ENCODE data around the gene SUPT20HL1.

DNA sequence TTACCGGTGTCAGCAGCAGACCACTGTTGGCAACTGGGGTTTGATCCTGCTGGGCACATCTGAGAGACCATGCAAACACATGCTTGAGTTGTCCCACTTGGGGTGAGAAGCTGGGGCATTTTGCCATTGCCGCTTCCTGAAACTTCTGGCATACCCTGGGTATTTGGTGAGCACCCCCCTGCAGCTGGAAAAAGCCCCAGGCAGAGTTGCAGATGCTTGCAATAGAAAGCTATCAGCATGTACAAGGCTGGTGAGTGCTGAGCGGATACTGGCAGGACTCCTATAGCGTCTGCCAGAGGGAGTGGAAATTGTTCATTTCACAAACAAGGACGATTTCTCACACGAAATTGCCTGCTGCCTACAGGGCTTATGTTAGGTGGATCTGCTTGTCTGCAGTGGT, 32.3 kb downstream of the SUPT20HL1 start:
- TF ChIP-seq, protein P1, sequence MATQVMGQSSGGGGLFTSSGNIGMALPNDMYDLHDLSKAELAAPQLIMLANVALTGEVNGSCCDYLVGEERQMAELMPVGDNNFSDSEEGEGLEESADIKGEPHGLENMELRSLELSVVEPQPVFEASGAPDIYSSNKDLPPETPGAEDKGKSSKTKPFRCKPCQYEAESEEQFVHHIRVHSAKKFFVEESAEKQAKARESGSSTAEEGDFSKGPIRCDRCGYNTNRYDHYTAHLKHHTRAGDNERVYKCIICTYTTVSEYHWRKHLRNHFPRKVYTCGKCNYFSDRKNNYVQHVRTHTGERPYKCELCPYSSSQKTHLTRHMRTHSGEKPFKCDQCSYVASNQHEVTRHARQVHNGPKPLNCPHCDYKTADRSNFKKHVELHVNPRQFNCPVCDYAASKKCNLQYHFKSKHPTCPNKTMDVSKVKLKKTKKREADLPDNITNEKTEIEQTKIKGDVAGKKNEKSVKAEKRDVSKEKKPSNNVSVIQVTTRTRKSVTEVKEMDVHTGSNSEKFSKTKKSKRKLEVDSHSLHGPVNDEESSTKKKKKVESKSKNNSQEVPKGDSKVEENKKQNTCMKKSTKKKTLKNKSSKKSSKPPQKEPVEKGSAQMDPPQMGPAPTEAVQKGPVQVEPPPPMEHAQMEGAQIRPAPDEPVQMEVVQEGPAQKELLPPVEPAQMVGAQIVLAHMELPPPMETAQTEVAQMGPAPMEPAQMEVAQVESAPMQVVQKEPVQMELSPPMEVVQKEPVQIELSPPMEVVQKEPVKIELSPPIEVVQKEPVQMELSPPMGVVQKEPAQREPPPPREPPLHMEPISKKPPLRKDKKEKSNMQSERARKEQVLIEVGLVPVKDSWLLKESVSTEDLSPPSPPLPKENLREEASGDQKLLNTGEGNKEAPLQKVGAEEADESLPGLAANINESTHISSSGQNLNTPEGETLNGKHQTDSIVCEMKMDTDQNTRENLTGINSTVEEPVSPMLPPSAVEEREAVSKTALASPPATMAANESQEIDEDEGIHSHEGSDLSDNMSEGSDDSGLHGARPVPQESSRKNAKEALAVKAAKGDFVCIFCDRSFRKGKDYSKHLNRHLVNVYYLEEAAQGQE (tag by site-specific recombination; IDR thresholded peaks at IDR 0.05): no peak
- no peak for TF ChIP-seq ZNF416 (tag by site-specific recombination; IDR thresholded peaks at IDR 0.05)
- TF ChIP-seq ZBTB48 (tag by site-specific recombination; IDR thresholded peaks at IDR 0.05): no peak
- TF ChIP-seq ZBTB17 (tag by site-specific recombination; IDR thresholded peaks at IDR 0.05): no peak
- TF ChIP-seq, protein P2, sequence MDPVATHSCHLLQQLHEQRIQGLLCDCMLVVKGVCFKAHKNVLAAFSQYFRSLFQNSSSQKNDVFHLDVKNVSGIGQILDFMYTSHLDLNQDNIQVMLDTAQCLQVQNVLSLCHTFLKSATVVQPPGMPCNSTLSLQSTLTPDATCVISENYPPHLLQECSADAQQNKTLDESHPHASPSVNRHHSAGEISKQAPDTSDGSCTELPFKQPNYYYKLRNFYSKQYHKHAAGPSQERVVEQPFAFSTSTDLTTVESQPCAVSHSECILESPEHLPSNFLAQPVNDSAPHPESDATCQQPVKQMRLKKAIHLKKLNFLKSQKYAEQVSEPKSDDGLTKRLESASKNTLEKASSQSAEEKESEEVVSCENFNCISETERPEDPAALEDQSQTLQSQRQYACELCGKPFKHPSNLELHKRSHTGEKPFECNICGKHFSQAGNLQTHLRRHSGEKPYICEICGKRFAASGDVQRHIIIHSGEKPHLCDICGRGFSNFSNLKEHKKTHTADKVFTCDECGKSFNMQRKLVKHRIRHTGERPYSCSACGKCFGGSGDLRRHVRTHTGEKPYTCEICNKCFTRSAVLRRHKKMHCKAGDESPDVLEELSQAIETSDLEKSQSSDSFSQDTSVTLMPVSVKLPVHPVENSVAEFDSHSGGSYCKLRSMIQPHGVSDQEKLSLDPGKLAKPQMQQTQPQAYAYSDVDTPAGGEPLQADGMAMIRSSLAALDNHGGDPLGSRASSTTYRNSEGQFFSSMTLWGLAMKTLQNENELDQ (tag by site-specific recombination; IDR thresholded peaks at IDR 0.05; ENCODE audit: low read depth): no peak
- TF ChIP-seq, protein P3, sequence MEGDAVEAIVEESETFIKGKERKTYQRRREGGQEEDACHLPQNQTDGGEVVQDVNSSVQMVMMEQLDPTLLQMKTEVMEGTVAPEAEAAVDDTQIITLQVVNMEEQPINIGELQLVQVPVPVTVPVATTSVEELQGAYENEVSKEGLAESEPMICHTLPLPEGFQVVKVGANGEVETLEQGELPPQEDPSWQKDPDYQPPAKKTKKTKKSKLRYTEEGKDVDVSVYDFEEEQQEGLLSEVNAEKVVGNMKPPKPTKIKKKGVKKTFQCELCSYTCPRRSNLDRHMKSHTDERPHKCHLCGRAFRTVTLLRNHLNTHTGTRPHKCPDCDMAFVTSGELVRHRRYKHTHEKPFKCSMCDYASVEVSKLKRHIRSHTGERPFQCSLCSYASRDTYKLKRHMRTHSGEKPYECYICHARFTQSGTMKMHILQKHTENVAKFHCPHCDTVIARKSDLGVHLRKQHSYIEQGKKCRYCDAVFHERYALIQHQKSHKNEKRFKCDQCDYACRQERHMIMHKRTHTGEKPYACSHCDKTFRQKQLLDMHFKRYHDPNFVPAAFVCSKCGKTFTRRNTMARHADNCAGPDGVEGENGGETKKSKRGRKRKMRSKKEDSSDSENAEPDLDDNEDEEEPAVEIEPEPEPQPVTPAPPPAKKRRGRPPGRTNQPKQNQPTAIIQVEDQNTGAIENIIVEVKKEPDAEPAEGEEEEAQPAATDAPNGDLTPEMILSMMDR (tag by site-specific recombination; IDR thresholded peaks at IDR 0.05): no peak

Data from HEK293 (cell line).